ENCODE measurements around the gene KCNIP3.

DNA sequence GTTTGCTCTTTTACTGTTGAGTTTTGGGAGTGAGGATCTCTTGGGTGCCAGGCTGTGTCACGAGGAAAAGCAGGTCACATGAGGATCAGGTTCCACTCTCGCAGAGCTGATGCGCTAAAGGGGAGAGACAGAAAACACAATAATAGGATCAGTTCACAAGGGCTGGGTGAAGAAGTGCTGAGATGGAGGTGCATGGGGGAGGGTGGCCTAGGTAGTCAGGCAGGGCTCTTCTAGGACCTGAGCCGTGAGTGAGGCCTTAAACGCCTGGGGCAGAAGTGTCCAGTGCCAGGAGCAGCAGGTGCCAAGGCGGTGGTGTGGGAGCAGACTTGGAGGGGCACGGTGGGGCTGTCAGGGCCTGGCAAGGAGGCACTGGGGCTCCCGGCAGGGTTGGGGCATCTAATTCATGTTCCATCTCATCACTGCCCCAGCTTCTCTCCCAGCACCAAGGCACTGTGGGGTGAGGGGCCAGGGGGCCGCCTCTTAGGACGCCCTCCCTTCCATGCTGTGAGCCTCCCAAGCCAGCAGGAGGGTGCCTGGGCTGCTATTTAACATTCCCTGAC is 9.3 kb downstream of the KCNIP3 start:
- TF ChIP-seq, protein P1, sequence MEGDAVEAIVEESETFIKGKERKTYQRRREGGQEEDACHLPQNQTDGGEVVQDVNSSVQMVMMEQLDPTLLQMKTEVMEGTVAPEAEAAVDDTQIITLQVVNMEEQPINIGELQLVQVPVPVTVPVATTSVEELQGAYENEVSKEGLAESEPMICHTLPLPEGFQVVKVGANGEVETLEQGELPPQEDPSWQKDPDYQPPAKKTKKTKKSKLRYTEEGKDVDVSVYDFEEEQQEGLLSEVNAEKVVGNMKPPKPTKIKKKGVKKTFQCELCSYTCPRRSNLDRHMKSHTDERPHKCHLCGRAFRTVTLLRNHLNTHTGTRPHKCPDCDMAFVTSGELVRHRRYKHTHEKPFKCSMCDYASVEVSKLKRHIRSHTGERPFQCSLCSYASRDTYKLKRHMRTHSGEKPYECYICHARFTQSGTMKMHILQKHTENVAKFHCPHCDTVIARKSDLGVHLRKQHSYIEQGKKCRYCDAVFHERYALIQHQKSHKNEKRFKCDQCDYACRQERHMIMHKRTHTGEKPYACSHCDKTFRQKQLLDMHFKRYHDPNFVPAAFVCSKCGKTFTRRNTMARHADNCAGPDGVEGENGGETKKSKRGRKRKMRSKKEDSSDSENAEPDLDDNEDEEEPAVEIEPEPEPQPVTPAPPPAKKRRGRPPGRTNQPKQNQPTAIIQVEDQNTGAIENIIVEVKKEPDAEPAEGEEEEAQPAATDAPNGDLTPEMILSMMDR (IDR thresholded peaks at IDR 0.05), result no peak
- TF ChIP-seq POLR2A (IDR thresholded peaks at IDR 0.05), result no peak

Measured in vagina (tissue), 2 donors.